H1 (cell line): ENCODE results near the gene DCBLD1.

Experiments
- HDAC2 ChIP-seq, 2 experiments: fragments of 300-600 bp in 1 of 2; sonication (generic) in 1 of 2; IDR thresholded peaks; 2 replicates each; pipeline ENCODE4 v1.6.1; 2011 to 2012; ENCODE audit warnings: low read depth in 2 of 2, low read length in 2 of 2, mild to moderate bottlenecking in 2 of 2, moderate library complexity in 2 of 2, borderline replicate concordance in 1 of 2, inconsistent platforms in 1 of 2
- PHF8 ChIP-seq: fragments of 200-600 bp; sonication (generic); conservative IDR thresholded peaks from 2 replicates; pipeline ENCODE4 v1.7.1; 2012; ENCODE audit warnings: low read depth, mild to moderate bottlenecking, inconsistent platforms, low read length, moderate library complexity
- POLR2AphosphoS5 ChIP-seq: IDR thresholded peaks from 2 replicates; pipeline ENCODE4 v1.6.1; 2011; ENCODE audit warnings: low read depth, low read length
- SP2 ChIP-seq: IDR thresholded peaks from 2 replicates; pipeline ENCODE4 v1.6.1; 2012; ENCODE audit warnings: mild to moderate bottlenecking, low read length, inconsistent platforms
- TAF1 ChIP-seq: IDR thresholded peaks from 2 replicates; pipeline ENCODE4 v1.6.1; 2011; ENCODE audit warnings: mild to moderate bottlenecking, low read depth, low read length
- TF ChIP-seq, protein P1 (sequence below), 3 experiments: IDR thresholded peaks; 1 replicate in 2 of 3; 2 replicates in 1 of 3; pipeline versions ENCODE4 v1.5.1 to v1.6.1; 2011; ENCODE audit warnings: low read length in 3 of 3, mild to moderate bottlenecking in 3 of 3, inconsistent platforms in 2 of 3, low read depth in 1 of 3, moderate library complexity in 1 of 3; ENCODE audit not compliant: insufficient read depth in 1 of 3; ENCODE audit errors: control extremely low read depth in 1 of 3

DNA sequence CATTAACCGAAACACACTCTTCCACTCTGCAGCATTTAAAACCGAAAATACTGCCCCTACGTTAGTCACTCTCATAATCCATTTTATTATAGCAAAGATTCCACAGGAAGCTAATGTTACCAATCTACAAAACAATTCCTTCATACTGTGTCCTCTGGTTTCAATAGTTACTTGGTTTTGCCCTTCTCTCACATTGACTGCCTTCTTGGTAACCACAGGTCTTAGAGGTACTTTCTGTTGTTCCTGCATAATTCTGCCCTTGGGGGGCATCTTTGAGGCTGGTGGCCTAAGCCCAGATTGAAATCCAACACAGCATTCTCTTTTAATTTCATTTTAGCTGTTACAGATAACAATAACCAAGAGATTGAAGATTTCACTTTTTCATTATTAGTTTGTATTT, 9.8 kb upstream of the DCBLD1 start:
- TF ChIP-seq SP2 (no peak), HDAC2 (IDR thresholded peaks at IDR 0.05; ENCODE audit: borderline replicate concordance in 1 of 2, low read depth in 2 of 2, low read length in 2 of 2) (no peak), POLR2AphosphoS5 (no peak), TAF1 (no peak), PHF8 (no peak)
- TF ChIP-seq, protein P1, sequence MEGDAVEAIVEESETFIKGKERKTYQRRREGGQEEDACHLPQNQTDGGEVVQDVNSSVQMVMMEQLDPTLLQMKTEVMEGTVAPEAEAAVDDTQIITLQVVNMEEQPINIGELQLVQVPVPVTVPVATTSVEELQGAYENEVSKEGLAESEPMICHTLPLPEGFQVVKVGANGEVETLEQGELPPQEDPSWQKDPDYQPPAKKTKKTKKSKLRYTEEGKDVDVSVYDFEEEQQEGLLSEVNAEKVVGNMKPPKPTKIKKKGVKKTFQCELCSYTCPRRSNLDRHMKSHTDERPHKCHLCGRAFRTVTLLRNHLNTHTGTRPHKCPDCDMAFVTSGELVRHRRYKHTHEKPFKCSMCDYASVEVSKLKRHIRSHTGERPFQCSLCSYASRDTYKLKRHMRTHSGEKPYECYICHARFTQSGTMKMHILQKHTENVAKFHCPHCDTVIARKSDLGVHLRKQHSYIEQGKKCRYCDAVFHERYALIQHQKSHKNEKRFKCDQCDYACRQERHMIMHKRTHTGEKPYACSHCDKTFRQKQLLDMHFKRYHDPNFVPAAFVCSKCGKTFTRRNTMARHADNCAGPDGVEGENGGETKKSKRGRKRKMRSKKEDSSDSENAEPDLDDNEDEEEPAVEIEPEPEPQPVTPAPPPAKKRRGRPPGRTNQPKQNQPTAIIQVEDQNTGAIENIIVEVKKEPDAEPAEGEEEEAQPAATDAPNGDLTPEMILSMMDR (IDR thresholded peaks at IDR 0.05; ENCODE audit: control extremely low read depth in 1 of 3, insufficient read depth in 1 of 3, low read depth in 1 of 3, low read length in 3 of 3) = no peak
